COLO829 (cell line): ENCODE results near the gene ZNF423.

Experiments
- DNase-seq: peaks from one replicate; pipeline ENCODE4 v3.0.0; 2012; ENCODE audit warnings: low spot score

ZNF423 gene

GRCh38 chr16:49455991-49456745 is 399.7 kb downstream of the ZNF423 start:
- DNase-seq: no peak

GRCh38 chr16:49455181-49455990 is 400.5 kb downstream of the ZNF423 start:
- no peak for DNase-seq

- DNase-seq: no peak
Observed at GRCh38 chr16:49454426-49455180, 401.3 kb downstream of the ZNF423 start.

GRCh38 chr16:49453983-49454382 is 401.9 kb downstream of the ZNF423 start:
- DNase-seq: no peak

GRCh38 chr16:49453021-49453420 is 402.9 kb downstream of the ZNF423 start:
- no peak for DNase-seq

GRCh38 chr16:49452578-49452977 is 403.3 kb downstream of the ZNF423 start:
- DNase-seq: no peak

GRCh38 chr16:49452108-49452507 is 403.8 kb downstream of the ZNF423 start:
- no peak for DNase-seq

GRCh38 chr16:49446805-49447204 is 409.1 kb downstream of the ZNF423 start:
- DNase-seq: no peak

- DNase-seq: no peak
Observed at GRCh38 chr16:49443576-49443975, 412.3 kb downstream of the ZNF423 start.

GRCh38 chr16:49442805-49443204 is 413.1 kb downstream of the ZNF423 start:
- no peak for DNase-seq

- DNase-seq: no peak
Observed at GRCh38 chr16:49441366-49441780, 414.5 kb downstream of the ZNF423 start.

- no peak for DNase-seq
Observed at GRCh38 chr16:49440156-49441065, 415.5 kb downstream of the ZNF423 start.

- no peak for DNase-seq
Observed at GRCh38 chr16:49439676-49440075, 416.2 kb downstream of the ZNF423 start.

- no peak for DNase-seq
Observed at GRCh38 chr16:49439050-49439449, 416.9 kb downstream of the ZNF423 start.
